GM23248 (cell line): ENCODE results near the gene SIX4. TPM values are rescaled to one million over a fixed set of nuclear protein-coding genes. Genes with fewer than 3 reads are reported as not detected.

Experiments
- DNase-seq: peaks from one replicate; pipeline ENCODE4 v3.0.0-alpha.2; 2015
- H2AFZ ChIP-seq: fragments of 200-600 bp; sonication (generic); 2 replicates; pipeline ENCODE4 v1.6.1; 2016; ENCODE audit warnings: antibody characterized with exemption
- H3F3A ChIP-seq: fragments of 200-600 bp; sonication (generic); 2 replicates; pipeline ENCODE4 v1.6.1; 2016; ENCODE audit warnings: mild to moderate bottlenecking, antibody characterized with exemption, mixed run types; ENCODE audit not compliant: insufficient read depth
- H3K27ac ChIP-seq: fragments of 200-600 bp; sonication (generic); 2 replicates; pipeline ENCODE4 v1.5.1; 2016; ENCODE audit warnings: mild to moderate bottlenecking
- H3K27me3 ChIP-seq: fragments of 200-600 bp; sonication (generic); replicated peaks from 2 replicates; pipeline ENCODE4 v1.6.1; 2016; ENCODE audit warnings: mild to moderate bottlenecking; ENCODE audit not compliant: insufficient read depth
- H3K36me3 ChIP-seq: fragments of 200-600 bp; sonication (generic); 2 replicates; pipeline ENCODE4 v1.6.1; 2016; ENCODE audit warnings: low read depth, mild to moderate bottlenecking
- H3K4me1 ChIP-seq: fragments of 200-600 bp; sonication (generic); 2 replicates; pipeline ENCODE4 v1.6.1; 2016; ENCODE audit warnings: mild to moderate bottlenecking; ENCODE audit not compliant: insufficient read depth
- H3K4me2 ChIP-seq: fragments of 200-600 bp; sonication (generic); one replicate; pipeline ENCODE4 v1.6.1; 2016; ENCODE audit warnings: mild to moderate bottlenecking; ENCODE audit not compliant: unreplicated experiment
- H3K4me3 ChIP-seq: fragments of 200-600 bp; sonication (generic); 2 replicates; pipeline ENCODE4 v1.5.1; 2016; ENCODE audit warnings: mild to moderate bottlenecking
- H3K79me2 ChIP-seq: fragments of 200-600 bp; sonication (generic); 2 replicates; pipeline ENCODE4 v1.6.1; 2016; ENCODE audit warnings: mild to moderate bottlenecking; ENCODE audit not compliant: insufficient read depth
- H3K9ac ChIP-seq: fragments of 200-600 bp; sonication (generic); 2 replicates; pipeline ENCODE4 v1.6.1; 2016; ENCODE audit warnings: mild to moderate bottlenecking
- H3K9me2 ChIP-seq: fragments of 200-600 bp; sonication (generic); 2 replicates; pipeline ENCODE4 v1.6.1; 2016; ENCODE audit warnings: mixed run types, mild to moderate bottlenecking, moderate library complexity; ENCODE audit not compliant: insufficient read depth
- H3K9me3 ChIP-seq: fragments of 200-600 bp; sonication (generic); one replicate; pipeline ENCODE4 v1.6.1; 2017; ENCODE audit warnings: low read depth
- H4K20me1 ChIP-seq: fragments of 200-600 bp; sonication (generic); 2 replicates; pipeline ENCODE4 v1.6.0; 2016; ENCODE audit not compliant: insufficient read depth
- EZH2 ChIP-seq: fragments of 200-600 bp; sonication (generic); IDR thresholded peaks from 2 replicates; pipeline ENCODE4 v1.6.1; 2018; ENCODE audit warnings: antibody characterized with exemption, mild to moderate bottlenecking; ENCODE audit not compliant: insufficient read depth, poor library complexity, severe bottlenecking
- EZH2phosphoT487 ChIP-seq: fragments of 200-600 bp; sonication (generic); IDR thresholded peaks from 2 replicates; pipeline ENCODE4 v1.6.1; 2018; ENCODE audit warnings: antibody characterized with exemption, moderate library complexity, mild to moderate bottlenecking, low read depth; ENCODE audit not compliant: insufficient read depth
- WGBS, 2 experiments: methylation state at CpG; one replicate each; pipeline ENCODE4 v1.1.6; 2015 to 2017; ENCODE audit warnings: low lambda C conversion rate in 2 of 2, low coverage in 1 of 2; ENCODE audit errors: missing lambda C conversion rate in 2 of 2; 5-methylcytosine and 5-hydroxymethylcytosine counted together
- in situ Hi-C: fragments of 300-500 bp; cut with MboI; formaldehyde crosslinking; loops from 2 replicates; pipeline ENCODE4 v1.15.0; 2020
- polyA plus RNA-seq: library from polyadenylated mRNA; unstranded; fragments of >200 nt; fragmentation: Nextera tagmentation; extraction: Ambion mirVana; gene quantifications from 2 replicates; pipeline ENCODE4 v1.2.1, GENCODE V29; 2016
- total RNA-seq: library from RNA; depleted of rRNA; stranded (reverse); fragments of >200 nt; shearing (Covaris generic); gene quantifications from 2 replicates; pipeline ENCODE4 v1.2.3, GENCODE V29; 2014

SIX4 gene
- total and polyA plus RNA-seq, 2 experiments from 2014 or later = 1.5 to 12.2 TPM

DNA sequence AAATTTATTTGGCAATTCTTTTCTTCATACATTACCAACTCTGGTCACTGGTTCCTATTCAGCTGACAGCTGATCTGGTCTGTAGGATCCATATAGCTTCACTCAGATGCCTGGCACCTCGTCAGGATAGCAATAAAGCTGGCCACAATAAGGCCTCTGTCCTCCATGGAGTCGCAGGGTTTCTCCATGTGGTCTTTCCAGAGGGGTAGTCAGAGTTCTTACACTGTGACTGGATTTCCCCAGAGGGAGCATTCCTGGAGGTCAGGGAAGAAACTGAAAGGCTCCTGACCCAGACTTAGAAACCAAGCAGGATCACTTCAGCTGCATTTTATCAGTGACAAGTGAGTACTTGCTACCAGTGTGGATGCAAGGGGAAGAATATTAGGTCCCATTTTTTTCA lies 39.9 kb downstream of the SIX4 start:
- Histone ChIP-seq H4K20me1 (no peaks in the 10 kb centered on the region), H3K27ac (no peak overlapping the region), H3K27me3 (no peaks in the 10 kb centered on the region), H3K4me1 (no peaks in the 10 kb centered on the region), H3K79me2 (no peaks in the 10 kb centered on the region), H3K9me3 (no peaks in the 10 kb centered on the region), H3K9me2 (no peaks in the 10 kb centered on the region), H3K4me3 (no peak overlapping the region), H3K9ac (no peak overlapping the region), H3K4me2 (no peak overlapping the region), H3K36me3 (no peaks in the 10 kb centered on the region), H3F3A (no peaks in the 10 kb centered on the region), H2AFZ (no peak overlapping the region)
- no peak for TF ChIP-seq EZH2
- TF ChIP-seq EZH2phosphoT487 = no peak
- in situ Hi-C loops = no loop called here
- peak; percentile 1 for DNase-seq
- WGBS, 2 experiments = 57 to 66% methylated on average over 2 of the region's 2 CpGs

DNA sequence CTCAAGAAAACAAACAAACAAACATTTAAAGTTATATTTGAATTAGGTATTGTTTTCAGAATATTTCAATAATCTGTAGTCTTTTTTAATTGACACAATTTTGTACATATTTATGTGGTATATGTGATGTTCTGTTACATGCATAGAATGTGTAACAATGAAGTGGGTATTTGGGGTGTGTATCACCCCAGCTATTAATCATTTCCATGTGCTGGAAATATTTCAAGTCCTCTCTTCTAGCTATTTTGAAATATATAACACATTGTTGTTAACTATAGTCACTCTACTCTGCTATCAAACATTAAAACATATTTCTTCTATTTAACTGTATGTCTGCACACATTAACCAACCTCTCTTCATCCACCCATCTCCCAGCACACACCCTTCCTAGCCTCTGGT lies 42.9 kb downstream of the SIX4 start:
- no peak overlapping the region for H3K9ac ChIP-seq
- no peaks in the 10 kb centered on the region for H4K20me1 ChIP-seq
- H3K27me3 ChIP-seq = no peaks in the 10 kb centered on the region
- in situ Hi-C loops = no loop called here
- H3K9me2 ChIP-seq = no peaks in the 10 kb centered on the region
- H3K4me1 ChIP-seq = no peaks in the 10 kb centered on the region
- no peak for TF ChIP-seq EZH2
- TF ChIP-seq EZH2phosphoT487 = no peak
- H3K4me3 ChIP-seq = no peak overlapping the region
- H3K36me3 ChIP-seq = no peaks in the 10 kb centered on the region
- no peak overlapping the region for H2AFZ ChIP-seq
- no peak overlapping the region for H3K4me2 ChIP-seq
- no peaks in the 10 kb centered on the region for H3F3A ChIP-seq
- no peak overlapping the region for H3K27ac ChIP-seq
- DNase-seq = peak; percentile 26
- no peaks in the 10 kb centered on the region for H3K9me3 ChIP-seq
- H3K79me2 ChIP-seq = no peaks in the 10 kb centered on the region

DNA sequence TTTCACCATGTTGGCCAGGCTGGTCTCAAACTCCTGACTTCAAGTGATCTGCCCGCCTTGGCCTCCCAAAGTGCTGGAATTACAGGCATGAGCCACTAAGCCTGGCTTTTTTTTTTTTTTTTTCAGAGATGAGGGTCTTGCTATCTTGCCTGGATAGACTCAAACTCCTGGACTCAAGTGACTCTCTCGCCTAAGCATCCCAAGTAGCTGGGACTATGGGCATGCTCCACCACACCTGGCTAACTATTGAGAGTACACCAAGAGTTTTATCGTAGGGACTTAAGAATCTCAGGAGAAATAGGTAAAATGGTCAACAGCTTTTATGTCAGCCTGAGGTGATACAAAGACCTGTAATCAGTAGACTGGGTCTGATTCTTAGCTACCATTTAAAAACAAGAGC lies 43.6 kb downstream of the SIX4 start:
- Histone ChIP-seq H3K79me2 (no peaks in the 10 kb centered on the region), H3K9me2 (no peaks in the 10 kb centered on the region), H3K4me2 (no peak overlapping the region), H3K36me3 (no peaks in the 10 kb centered on the region), H3K27ac (no peak overlapping the region), H3K27me3 (no peaks in the 10 kb centered on the region), H3F3A (no peaks in the 10 kb centered on the region), H4K20me1 (no peaks in the 10 kb centered on the region), H2AFZ (no peak overlapping the region; the same call in 1 of the 2 replicates), H3K4me3 (no peak overlapping the region), H3K4me1 (no peaks in the 10 kb centered on the region), H3K9ac (no peak overlapping the region), H3K9me3 (no peaks in the 10 kb centered on the region)
- no peak for TF ChIP-seq EZH2phosphoT487
- no peak for TF ChIP-seq EZH2
- whole genome bisulfite sequencing, 2 experiments = 84% methylated on average over 3 of the region's 3 CpGs
- no peak for DNase-seq
- in situ Hi-C loops = no loop called here

DNA sequence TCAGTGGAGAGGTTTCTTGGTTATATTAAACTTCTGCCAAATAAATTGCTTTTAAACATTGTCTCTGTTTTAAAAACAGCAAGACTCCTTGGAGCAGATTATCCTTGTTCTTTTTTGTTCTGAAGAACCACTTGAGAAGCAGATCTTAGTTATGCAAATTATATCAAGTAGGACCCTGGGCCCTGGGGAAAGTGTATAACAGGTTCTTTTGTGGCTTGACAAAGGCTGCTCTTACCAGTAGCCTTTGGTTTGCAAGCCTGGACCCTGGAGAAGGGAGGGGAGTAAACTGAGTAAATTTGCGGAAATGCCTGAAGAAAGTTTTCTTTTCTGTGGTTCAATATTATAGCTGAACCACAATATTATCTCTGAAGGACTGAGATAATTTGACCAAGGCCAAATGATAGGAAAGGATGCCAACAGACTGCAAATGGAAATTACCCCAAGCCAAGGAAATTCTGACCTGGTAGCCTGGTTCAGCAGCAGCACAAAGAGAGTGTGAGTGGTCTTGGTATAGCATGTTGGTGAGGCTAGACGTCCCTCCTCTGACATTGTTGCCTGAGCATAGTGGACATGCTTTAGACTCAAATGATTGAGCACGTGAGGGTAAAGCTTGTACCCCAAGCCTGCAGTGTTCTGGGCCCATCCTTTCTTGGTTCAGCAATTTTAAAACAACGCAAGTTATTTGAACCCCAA lies 44.4 kb downstream of the SIX4 start:
- no peak overlapping the region for H3K4me2 ChIP-seq
- H4K20me1 ChIP-seq = no peaks in the 10 kb centered on the region
- no peak overlapping the region for H3K27ac ChIP-seq
- DNase-seq = no peak
- no peaks in the 10 kb centered on the region for H3F3A ChIP-seq
- H3K4me3 ChIP-seq = no peak overlapping the region
- H2AFZ ChIP-seq = no peak overlapping the region
- 84 to 91% methylated on average over 4 of the region's 4 CpGs for WGBS, 2 experiments
- no peak overlapping the region for H3K9ac ChIP-seq
- H3K9me2 ChIP-seq = no peaks in the 10 kb centered on the region
- H3K79me2 ChIP-seq = no peaks in the 10 kb centered on the region
- no peaks in the 10 kb centered on the region for H3K4me1 ChIP-seq
- no peaks in the 10 kb centered on the region for H3K36me3 ChIP-seq
- no peaks in the 10 kb centered on the region for H3K9me3 ChIP-seq
- in situ Hi-C loops = no loop called here
- TF ChIP-seq EZH2 = no peak
- TF ChIP-seq EZH2phosphoT487 = no peak
- H3K27me3 ChIP-seq = no peaks in the 10 kb centered on the region

DNA sequence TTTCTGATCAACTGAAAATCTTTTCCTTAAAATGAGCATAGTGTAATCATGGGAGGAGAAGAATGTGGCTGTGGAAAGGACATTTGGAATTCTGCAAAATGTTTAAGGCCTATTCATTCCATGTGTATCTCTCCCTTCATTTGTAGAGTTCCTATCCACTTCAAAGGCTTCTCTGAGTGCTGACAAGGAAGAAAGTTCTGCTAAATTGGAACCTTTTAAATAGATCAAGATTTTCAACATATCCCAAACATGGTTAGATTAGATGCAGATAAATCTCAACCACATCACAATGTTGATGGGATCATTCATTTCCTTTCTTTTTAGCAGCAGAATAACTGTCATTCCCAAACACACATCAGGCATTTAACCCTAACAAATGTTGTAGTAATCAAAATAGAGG lies 46.5 kb downstream of the SIX4 start:
- no peak for TF ChIP-seq EZH2
- TF ChIP-seq EZH2phosphoT487 = no peak
- Histone ChIP-seq H3K27ac (no peak overlapping the region), H3K9me3 (no peaks in the 10 kb centered on the region), H3K79me2 (no peaks in the 10 kb centered on the region), H3K4me3 (no peak overlapping the region), H3K9me2 (no peaks in the 10 kb centered on the region), H4K20me1 (no peaks in the 10 kb centered on the region), H3K9ac (no peak overlapping the region), H3F3A (no peaks in the 10 kb centered on the region), H3K4me1 (no peaks in the 10 kb centered on the region), H2AFZ (no peak overlapping the region), H3K36me3 (no peaks in the 10 kb centered on the region), H3K4me2 (no peak overlapping the region), H3K27me3 (no peaks in the 10 kb centered on the region)
- in situ Hi-C loops = no loop called here
- no peak for DNase-seq
